H9 (cell line): Measurements from ENCODE around the gene TJP2. TPM values are rescaled to one million over a fixed set of nuclear protein-coding genes. Genes with fewer than 3 reads are reported as not detected.

ENCODE experiments used
- DNase-seq: peaks from one replicate; pipeline ENCODE4 v3.0.0-alpha.2; 2017
- H2AFZ ChIP-seq: one replicate; pipeline ENCODE4 v1.6.1; 2013; ENCODE audit warnings: mild to moderate bottlenecking, low read length, control low read depth, moderate library complexity
- H2AK5ac ChIP-seq: 2 replicates; pipeline ENCODE4 v1.6.1; 2013; ENCODE audit warnings: low read length, control low read depth, mixed read lengths; ENCODE audit not compliant: insufficient read length
- H2BK120ac ChIP-seq: one replicate; pipeline ENCODE4 v1.6.1; 2013; ENCODE audit warnings: low read depth, mild to moderate bottlenecking, low read length, control low read depth, inconsistent platforms; ENCODE audit not compliant: poor library complexity, severe bottlenecking
- H2BK12ac ChIP-seq: 2 replicates; pipeline ENCODE4 v1.6.1; 2013; ENCODE audit warnings: low read length, control low read depth, mixed read lengths, low read depth; ENCODE audit not compliant: insufficient read length
- H2BK15ac ChIP-seq: 2 replicates; pipeline ENCODE4 v1.6.1; 2013; ENCODE audit warnings: low read depth, low read length, control low read depth
- H2BK20ac ChIP-seq: one replicate; pipeline ENCODE4 v1.6.1; 2013; ENCODE audit warnings: low read depth, mild to moderate bottlenecking, low read length, control low read depth, inconsistent platforms; ENCODE audit not compliant: poor library complexity, severe bottlenecking
- H2BK5ac ChIP-seq: 2 replicates; pipeline ENCODE4 v1.6.1; 2013; ENCODE audit warnings: low read length, control low read depth, mixed read lengths; ENCODE audit not compliant: insufficient read length
- H3K14ac ChIP-seq: 2 replicates; pipeline ENCODE4 v1.6.1; 2013; ENCODE audit warnings: low read length, control low read depth; ENCODE audit not compliant: insufficient read depth
- H3K18ac ChIP-seq: 2 replicates; pipeline ENCODE4 v1.6.1; 2013; ENCODE audit warnings: low read depth, mild to moderate bottlenecking, mixed read lengths, low read length, control low read depth; ENCODE audit not compliant: insufficient read length
- H3K23ac ChIP-seq: 2 replicates; pipeline ENCODE4 v1.6.1; 2013; ENCODE audit warnings: low read length, control low read depth, mixed read lengths, low read depth; ENCODE audit not compliant: insufficient read length
- H3K23me2 ChIP-seq: 2 replicates; pipeline ENCODE4 v1.6.1; 2013; ENCODE audit warnings: low read depth, mild to moderate bottlenecking, mixed read lengths, low read length, control low read depth; ENCODE audit not compliant: insufficient read length, poor library complexity, severe bottlenecking
- H3K27ac ChIP-seq: 2 replicates; pipeline ENCODE4 v1.5.1; 2013; ENCODE audit warnings: low read length, control low read depth, mixed read lengths, low read depth; ENCODE audit not compliant: insufficient read length
- H3K27me3 ChIP-seq: 2 replicates; pipeline ENCODE4 v1.6.1; 2013; ENCODE audit warnings: low read length, control low read depth, inconsistent platforms; ENCODE audit not compliant: insufficient read depth
- H3K4ac ChIP-seq: 2 replicates; pipeline ENCODE4 v1.6.1; 2013; ENCODE audit warnings: low read depth, mild to moderate bottlenecking, control low read depth, inconsistent platforms, low read length, moderate library complexity
- H3K4me1 ChIP-seq: 2 replicates; pipeline ENCODE4 v1.6.1; 2013; ENCODE audit warnings: low read length, control low read depth, inconsistent platforms; ENCODE audit not compliant: insufficient read depth
- H3K4me2 ChIP-seq: 2 replicates; pipeline ENCODE4 v1.6.1; 2013; ENCODE audit warnings: low read length, control low read depth, mixed read lengths; ENCODE audit not compliant: insufficient read length, insufficient read depth
- H3K56ac ChIP-seq: 2 replicates; pipeline ENCODE4 v1.6.1; 2013; ENCODE audit warnings: low read depth, mild to moderate bottlenecking, mixed read lengths, low read length, control low read depth; ENCODE audit not compliant: insufficient read length
- H3K79me1 ChIP-seq: 2 replicates; pipeline ENCODE4 v1.6.1; 2013; ENCODE audit warnings: low read depth, mild to moderate bottlenecking, moderate library complexity, low read length, control low read depth, inconsistent platforms; ENCODE audit not compliant: insufficient read depth, poor library complexity, severe bottlenecking
- H3K79me2 ChIP-seq: 2 replicates; pipeline ENCODE4 v1.6.1; 2013; ENCODE audit warnings: low read length, control low read depth, inconsistent platforms; ENCODE audit not compliant: insufficient read depth
- H3K9ac ChIP-seq: 2 replicates; pipeline ENCODE4 v1.6.1; 2013; ENCODE audit warnings: low read length, control low read depth, mixed read lengths; ENCODE audit not compliant: insufficient read length; ENCODE audit errors: extremely low read depth
- H3K9me3 ChIP-seq: one replicate; pipeline ENCODE4 v1.6.1; 2013; ENCODE audit warnings: low read depth, low read length, inconsistent platforms; ENCODE audit not compliant: control insufficient read depth
- H3T11ph ChIP-seq: one replicate; pipeline ENCODE4 v1.6.1; 2013; ENCODE audit warnings: mild to moderate bottlenecking, low read length, control low read depth, inconsistent platforms
- H4K20me1 ChIP-seq: one replicate; pipeline ENCODE4 v1.6.1; 2013; ENCODE audit not compliant: control insufficient read depth, insufficient read length, insufficient read depth
- H4K5ac ChIP-seq: 2 replicates; pipeline ENCODE4 v1.6.1; 2013; ENCODE audit warnings: low read depth, mild to moderate bottlenecking, mixed read lengths, low read length, control low read depth; ENCODE audit not compliant: insufficient read length
- H4K8ac ChIP-seq: replicated peaks from 2 replicates; pipeline ENCODE4 v1.6.1; 2013; ENCODE audit warnings: low read length, control low read depth, mixed read lengths, low read depth; ENCODE audit not compliant: insufficient read length
- H4K91ac ChIP-seq: 2 replicates; pipeline ENCODE4 v1.6.1; 2013; ENCODE audit warnings: low read depth, mild to moderate bottlenecking, moderate library complexity, mixed read lengths, low read length, control low read depth; ENCODE audit not compliant: insufficient read length
- H3K27ac Mint-ChIP-seq, 3 experiments: 2 replicates in 2 of 3; 3 replicates in 1 of 3; pipeline ENCODE4 v1.8.0; 2020 to 2021; ENCODE audit warnings: mixed read lengths in 3 of 3, mild to moderate bottlenecking in 1 of 3, moderate library complexity in 1 of 3
- H3K27me3 Mint-ChIP-seq: 2 replicates; pipeline ENCODE4 v1.8.0; 2021; ENCODE audit warnings: low read depth, mild to moderate bottlenecking, moderate library complexity, mixed read lengths
- H3K36me3 Mint-ChIP-seq, 3 experiments: 2 replicates in 2 of 3; 3 replicates in 1 of 3; pipeline ENCODE4 v1.8.0; 2020 to 2021; ENCODE audit warnings: low read depth in 3 of 3, mixed read lengths in 3 of 3; ENCODE audit not compliant: insufficient read depth in 1 of 3
- H3K4me1 Mint-ChIP-seq, 2 experiments: 2 replicates each; pipeline ENCODE4 v1.8.0; 2020; ENCODE audit warnings: mixed read lengths in 2 of 2
- H3K4me3 Mint-ChIP-seq, 2 experiments: 2 replicates in 1 of 2; 3 replicates in 1 of 2; pipeline ENCODE4 v1.8.0; 2020 to 2021; ENCODE audit warnings: mild to moderate bottlenecking in 2 of 2, mixed read lengths in 2 of 2, moderate library complexity in 1 of 2
- H3K9me3 Mint-ChIP-seq, 2 experiments: 2 replicates in 1 of 2; 3 replicates in 1 of 2; pipeline ENCODE4 v1.8.0; 2020; ENCODE audit warnings: mild to moderate bottlenecking in 2 of 2, mixed read lengths in 2 of 2, moderate library complexity in 1 of 2
- CTCF ChIP-seq: fragments of 200-600 bp; sonication (generic); conservative IDR thresholded peaks from 3 replicates; pipeline ENCODE4 v1.8.0; 2021; ENCODE audit warnings: antibody characterized with exemption, mild to moderate bottlenecking
- WGBS: extraction: QIAGEN DNeasy Blood & Tissue Kit; methylation state at CpG from one replicate; pipeline ENCODE4 v1.1.7; 2013; ENCODE audit warnings: missing lambda C conversion rate, low lambda C conversion rate, mixed read lengths; ENCODE audit not compliant: insufficient read length; ENCODE audit errors: extremely low coverage; 5-methylcytosine and 5-hydroxymethylcytosine counted together
- total RNA-seq: library from RNA; stranded (reverse); gene quantifications from 2 replicates; pipeline ENCODE4 v1.2.1, GENCODE V29; 2021

TJP2 gene
- total RNA-seq, 1 experiment from 2014 or later, result 130 TPM

- H3T11ph ChIP-seq, result no peak overlapping the region
- H3K4me1 ChIP-seq, result no peaks in the 10 kb centered on the region; the same call in 1 of the 2 replicates
- H2BK12ac ChIP-seq, result no peak overlapping the region
- Mint-ChIP-seq H3K4me3 (no peak overlapping the region), H3K4me1 (peaks cover 14 to 26% of the 10 kb centered on the region in 2 experiments), H3K27me3 (no peaks in the 10 kb centered on the region), H3K9me3 (no peaks in the 10 kb centered on the region), H3K36me3 (peaks cover 26 to 65% (median 35%) of the 10 kb centered on the region in 3 experiments; a peak in 6 of 7 replicates), H3K27ac (peak overlapping the region in 2 of 3 experiments; percentile 94 to 99; a peak in 5 of 7 replicates)
- no peak overlapping the region for H3K18ac ChIP-seq
- H2BK5ac ChIP-seq, result no peak overlapping the region
- H4K91ac ChIP-seq, result no peak overlapping the region
- H2BK20ac ChIP-seq, result no peak overlapping the region
- H3K14ac ChIP-seq, result no peak overlapping the region
- H3K27ac ChIP-seq, result no peak overlapping the region
- H4K8ac ChIP-seq, result no peak overlapping the region
- H4K5ac ChIP-seq, result no peak overlapping the region
- H3K79me1 ChIP-seq, result no peaks in the 10 kb centered on the region
- H2BK15ac ChIP-seq, result no peak overlapping the region
- peak; percentile 88 for TF ChIP-seq CTCF
- H3K23ac ChIP-seq, result no peak overlapping the region
- no peaks in the 10 kb centered on the region for H4K20me1 ChIP-seq
- no peaks in the 10 kb centered on the region for H3K9me3 ChIP-seq
- no CpG with 5 or more reads among the region's 2 CpGs for WGBS
- H3K27me3 ChIP-seq, result no peaks in the 10 kb centered on the region
- peak; percentile 79 for DNase-seq
- no peaks in the 10 kb centered on the region for H3K79me2 ChIP-seq
- H2AFZ ChIP-seq, result no peak overlapping the region
- H2BK120ac ChIP-seq, result no peak overlapping the region
- no peak overlapping the region for H2AK5ac ChIP-seq
- no peaks in the 10 kb centered on the region for H3K23me2 ChIP-seq
- H3K4ac ChIP-seq, result no peak overlapping the region
- H3K9ac ChIP-seq, result no peak overlapping the region
- H3K56ac ChIP-seq, result no peak overlapping the region
- H3K4me2 ChIP-seq, result no peak overlapping the region
These were observed 49.5 kb downstream of the TJP2 start for GRCh38 chr9:69223605-69224004.
